Trophoblast cell (in vitro differentiated cells and primary cell): ENCODE results near the gene HS6ST1.
A peak's percentile ranks its signal among the peaks of the same experiment; 100 is the strongest.

Source experiments
- DNase-seq, 2 donors: peaks; one replicate each; pipeline ENCODE4 v3.0.0-alpha.2; 2016
- H2AFZ ChIP-seq: 2 replicates; pipeline ENCODE4 v1.6.1; 2013; ENCODE audit warnings: low read length, moderate library complexity, mild to moderate bottlenecking; ENCODE audit not compliant: insufficient read depth, poor library complexity
- H2AK5ac ChIP-seq: 2 replicates; pipeline ENCODE4 v1.6.1; 2013; ENCODE audit warnings: mild to moderate bottlenecking, low read length
- H2BK120ac ChIP-seq: 2 replicates; pipeline ENCODE4 v1.6.1; 2013; ENCODE audit warnings: low read length, mild to moderate bottlenecking, moderate library complexity; ENCODE audit not compliant: insufficient read depth, poor library complexity
- H2BK12ac ChIP-seq: 2 replicates; pipeline ENCODE4 v1.6.1; 2013; ENCODE audit warnings: mild to moderate bottlenecking, low read length, moderate library complexity
- H2BK5ac ChIP-seq: 2 replicates; pipeline ENCODE4 v1.6.1; 2013; ENCODE audit warnings: low read length, low read depth, moderate library complexity, mild to moderate bottlenecking; ENCODE audit not compliant: poor library complexity
- H3K14ac ChIP-seq: 2 replicates; pipeline ENCODE4 v1.6.1; 2013; ENCODE audit warnings: mild to moderate bottlenecking, low read length
- H3K18ac ChIP-seq: 2 replicates; pipeline ENCODE4 v1.6.1; 2013; ENCODE audit warnings: mild to moderate bottlenecking, low read length
- H3K23ac ChIP-seq: 2 replicates; pipeline ENCODE4 v1.6.1; 2013; ENCODE audit warnings: low read length
- H3K27ac ChIP-seq: 2 replicates; pipeline ENCODE4 v1.5.1; 2013; ENCODE audit warnings: low read depth, mild to moderate bottlenecking, inconsistent platforms, low read length, moderate library complexity
- H3K27me3 ChIP-seq: 2 replicates; pipeline ENCODE4 v1.6.1; 2013; ENCODE audit warnings: inconsistent platforms, mild to moderate bottlenecking, low read length, moderate library complexity; ENCODE audit not compliant: insufficient read depth
- H3K36me3 ChIP-seq, 2 experiments: 1 replicate in 1 of 2; 2 replicates in 1 of 2; pipeline ENCODE4 v1.6.1; 2013; ENCODE audit warnings: low read length in 2 of 2, mild to moderate bottlenecking in 2 of 2, moderate library complexity in 1 of 2; ENCODE audit not compliant: insufficient read depth in 2 of 2, control insufficient read depth in 1 of 2
- H3K4ac ChIP-seq: 2 replicates; pipeline ENCODE4 v1.6.1; 2013; ENCODE audit warnings: low read depth, mild to moderate bottlenecking, low read length, moderate library complexity
- H3K4me1 ChIP-seq, 2 experiments: 1 replicate in 1 of 2; 2 replicates in 1 of 2; pipeline ENCODE4 v1.6.1; 2013; ENCODE audit warnings: low read length in 2 of 2, mild to moderate bottlenecking in 2 of 2, moderate library complexity in 1 of 2; ENCODE audit not compliant: insufficient read depth in 2 of 2, control insufficient read depth in 1 of 2
- H3K4me2 ChIP-seq: 2 replicates; pipeline ENCODE4 v1.6.1; 2013; ENCODE audit warnings: inconsistent platforms, mild to moderate bottlenecking, low read length, moderate library complexity
- H3K4me3 ChIP-seq: 2 replicates; pipeline ENCODE4 v1.5.1; 2013; ENCODE audit warnings: mild to moderate bottlenecking, low read depth, low read length, inconsistent platforms
- H3K79me1 ChIP-seq: one replicate; pipeline ENCODE4 v1.6.1; 2013; ENCODE audit warnings: low read length
- H3K79me2 ChIP-seq: 2 replicates; pipeline ENCODE4 v1.6.1; 2013; ENCODE audit warnings: low read length, mild to moderate bottlenecking; ENCODE audit not compliant: control insufficient read depth, insufficient read depth, poor library complexity
- H3K9ac ChIP-seq: 2 replicates; pipeline ENCODE4 v1.6.1; 2013; ENCODE audit warnings: mild to moderate bottlenecking, low read length
- H3K9me3 ChIP-seq: 2 replicates; pipeline ENCODE4 v1.6.1; 2013; ENCODE audit warnings: low read depth, mild to moderate bottlenecking, control low read depth, inconsistent platforms, low read length; ENCODE audit not compliant: insufficient read depth
- H4K12ac ChIP-seq: 2 replicates; pipeline ENCODE4 v1.6.1; 2013; ENCODE audit warnings: low read depth, mild to moderate bottlenecking, low read length, moderate library complexity
- H4K8ac ChIP-seq: 2 replicates; pipeline ENCODE4 v1.6.1; 2013; ENCODE audit warnings: low read depth, mild to moderate bottlenecking, low read length, moderate library complexity
- H4K91ac ChIP-seq: one replicate; pipeline ENCODE4 v1.6.1; 2013; ENCODE audit warnings: low read depth, mild to moderate bottlenecking, low read length, moderate library complexity
- WGBS: extraction: QIAGEN DNeasy Blood & Tissue Kit; methylation state at CpG from one replicate; pipeline ENCODE4 v1.1.7; 2013; ENCODE audit warnings: missing lambda C conversion rate; ENCODE audit not compliant: insufficient read length, insufficient coverage; ENCODE audit errors: extremely low coverage; 5-methylcytosine and 5-hydroxymethylcytosine counted together

The HS6ST1 gene

GRCh38 chr2:128306931-128307460 lies 11.7 kb downstream of the HS6ST1 start:
- H2AK5ac ChIP-seq = no peak overlapping the region
- no peak overlapping the region for H2BK12ac ChIP-seq
- no peak overlapping the region for H3K23ac ChIP-seq
- no peak overlapping the region for H4K91ac ChIP-seq
- no peaks in the 10 kb centered on the region for H3K27me3 ChIP-seq
- DNase-seq = no peak
- H3K4me3 ChIP-seq = no peak overlapping the region
- no peak overlapping the region for H2BK120ac ChIP-seq
- H4K12ac ChIP-seq = no peak overlapping the region
- no peak overlapping the region for H3K18ac ChIP-seq
- H2BK5ac ChIP-seq = no peak overlapping the region
- peak overlapping the region; percentile 25 for H3K4ac ChIP-seq
- H3K4me2 ChIP-seq = no peak overlapping the region
- H3K27ac ChIP-seq = no peak overlapping the region
- peak overlapping the region; percentile 68 for H3K14ac ChIP-seq
- no peak overlapping the region for H4K8ac ChIP-seq
- H2AFZ ChIP-seq = no peak overlapping the region
- peaks cover 11% of the 10 kb centered on the region for H3K79me2 ChIP-seq
- H3K79me1 ChIP-seq = peaks cover 22% of the 10 kb centered on the region
- H3K9ac ChIP-seq = no peak overlapping the region
- no CpG with 5 or more reads among the region's 11 CpGs for WGBS
- peaks cover 36 to 43% of the 10 kb centered on the region in 2 experiments for H3K4me1 ChIP-seq
- peaks cover 2% of the 10 kb centered on the region for H3K9me3 ChIP-seq
- peaks cover 2 to 9% of the 10 kb centered on the region in 2 experiments for H3K36me3 ChIP-seq

- H3K9ac ChIP-seq = no peak overlapping the region
- no peaks in the 10 kb centered on the region for H3K27me3 ChIP-seq
- peak overlapping the region; percentile 26 for H2AK5ac ChIP-seq
- peak overlapping the region; percentile 58 for H2BK5ac ChIP-seq
- DNase-seq = peak; percentile 73 to 79
- H4K91ac ChIP-seq = peak overlapping the region; percentile 63
- H3K9me3 ChIP-seq = peaks cover 2% of the 10 kb centered on the region
- no CpG with 5 or more reads among the region's 24 CpGs for WGBS
- peak overlapping the region; percentile 73 for H3K27ac ChIP-seq
- peak overlapping the region; percentile 39 for H4K8ac ChIP-seq
- H4K12ac ChIP-seq = no peak overlapping the region
- H2BK12ac ChIP-seq = peak overlapping the region; percentile 16
- peak overlapping the region; percentile 9 for H3K4me2 ChIP-seq
- H2BK120ac ChIP-seq = peak overlapping the region; percentile 2
- peak overlapping the region; percentile 68 for H3K14ac ChIP-seq
- H3K79me2 ChIP-seq = peaks cover 11% of the 10 kb centered on the region
- H3K79me1 ChIP-seq = peaks cover 22% of the 10 kb centered on the region
- peak overlapping the region; percentile 5 for H3K4ac ChIP-seq
- H3K18ac ChIP-seq = peak overlapping the region; percentile 68
- no peak overlapping the region for H3K4me3 ChIP-seq
- peak overlapping the region; percentile 32 for H2AFZ ChIP-seq
- H3K4me1 ChIP-seq = peaks cover 42 to 49% of the 10 kb centered on the region in 2 experiments
- H3K36me3 ChIP-seq = peaks cover 2 to 7% of the 10 kb centered on the region in 2 experiments
- no peak overlapping the region for H3K23ac ChIP-seq
Observed at GRCh38 chr2:128306081-128306930, 12.4 kb downstream of the HS6ST1 start.

- no peak overlapping the region for H2AK5ac ChIP-seq
- H3K27me3 ChIP-seq = no peaks in the 10 kb centered on the region
- H4K8ac ChIP-seq = peak overlapping the region; percentile 5
- no peak overlapping the region for H3K4me3 ChIP-seq
- no CpG with 5 or more reads among the region's 11 CpGs for WGBS
- H2BK120ac ChIP-seq = peak overlapping the region; percentile 2
- H4K91ac ChIP-seq = peak overlapping the region; percentile 63
- peaks cover 2 to 7% of the 10 kb centered on the region in 2 experiments for H3K36me3 ChIP-seq
- no peak overlapping the region for H3K9ac ChIP-seq
- DNase-seq = peak; percentile 47 to 49
- H3K23ac ChIP-seq = no peak overlapping the region
- peak overlapping the region; percentile 18 for H3K18ac ChIP-seq
- peaks cover 42 to 52% of the 10 kb centered on the region in 2 experiments for H3K4me1 ChIP-seq
- peak overlapping the region; percentile 32 for H2AFZ ChIP-seq
- peaks cover 14% of the 10 kb centered on the region for H3K79me2 ChIP-seq
- peak overlapping the region; percentile 73 for H3K27ac ChIP-seq
- no peak overlapping the region for H3K4ac ChIP-seq
- H3K4me2 ChIP-seq = peak overlapping the region; percentile 9
- H2BK12ac ChIP-seq = peak overlapping the region; percentile 5
- H3K9me3 ChIP-seq = peaks cover 2% of the 10 kb centered on the region
- peaks cover 22% of the 10 kb centered on the region for H3K79me1 ChIP-seq
- peak overlapping the region; percentile 58 for H2BK5ac ChIP-seq
- H3K14ac ChIP-seq = peak overlapping the region; percentile 12
- peak overlapping the region; percentile 10 for H4K12ac ChIP-seq
Observed at GRCh38 chr2:128305555-128306080, 13.1 kb downstream of the HS6ST1 start.

GRCh38 chr2:128304715-128305554 lies 13.7 kb downstream of the HS6ST1 start:
- Histone ChIP-seq H3K4me2 (peak overlapping the region; percentile 9), H3K79me2 (peaks cover 13% of the 10 kb centered on the region), H2BK120ac (peak overlapping the region; percentile 18), H4K8ac (peak overlapping the region; percentile 5), H3K27ac (peak overlapping the region; percentile 73), H3K23ac (no peak overlapping the region), H3K4ac (peak overlapping the region; percentile 22), H4K12ac (peak overlapping the region; percentile 10), H3K9me3 (peaks cover 2% of the 10 kb centered on the region), H3K14ac (peak overlapping the region; percentile 25), H3K18ac (peak overlapping the region; percentile 73), H3K4me3 (no peak overlapping the region), H3K27me3 (no peaks in the 10 kb centered on the region), H4K91ac (peak overlapping the region; percentile 63), H3K36me3 (peaks cover 4 to 6% of the 10 kb centered on the region in 2 experiments), H2BK12ac (peak overlapping the region; percentile 5), H3K9ac (no peak overlapping the region), H3K79me1 (peaks cover 22% of the 10 kb centered on the region), H2AFZ (peak overlapping the region; percentile 32), H3K4me1 (peaks cover 42 to 52% of the 10 kb centered on the region in 2 experiments), H2BK5ac (peak overlapping the region; percentile 58), H2AK5ac (no peak overlapping the region)
- peak; percentile 96 to 97 for DNase-seq
- WGBS = no CpG with 5 or more reads among the region's 11 CpGs
